Activated CD8-positive, alpha-beta memory T cell treated with anti-CD3 and anti-CD28 coated beads, Interleukin-2, amount 50 U/mL, for 4 hours (primary cell): ENCODE results near the gene MAD1L1.
"Not testable (repeated sequence)": the region's sequence is repeated elsewhere in the genome, so short reads cannot be mapped to it uniquely, and the experiment has no call there.

Source experiments
- DNase-seq: peaks from one replicate; pipeline ENCODE4 v3.0.0-alpha.2; 2020

MAD1L1 gene

GRCh38 chr7:1888425-1888824 lies 344.3 kb downstream of the MAD1L1 start:
- DNase-seq: no peak

- DNase-seq: no peak
Measured at GRCh38 chr7:1887251-1887650, 345.5 kb downstream of the MAD1L1 start.

- no peak for DNase-seq
Measured at GRCh38 chr7:1886361-1887064, 346.2 kb downstream of the MAD1L1 start.

- no peak for DNase-seq
Measured at GRCh38 chr7:1885465-1886226, 347.1 kb downstream of the MAD1L1 start.

- no peak for DNase-seq
Measured at GRCh38 chr7:1884583-1885350, 348.0 kb downstream of the MAD1L1 start.

- DNase-seq: no peak
Measured at GRCh38 chr7:1883834-1884582, 348.7 kb downstream of the MAD1L1 start.

DNA sequence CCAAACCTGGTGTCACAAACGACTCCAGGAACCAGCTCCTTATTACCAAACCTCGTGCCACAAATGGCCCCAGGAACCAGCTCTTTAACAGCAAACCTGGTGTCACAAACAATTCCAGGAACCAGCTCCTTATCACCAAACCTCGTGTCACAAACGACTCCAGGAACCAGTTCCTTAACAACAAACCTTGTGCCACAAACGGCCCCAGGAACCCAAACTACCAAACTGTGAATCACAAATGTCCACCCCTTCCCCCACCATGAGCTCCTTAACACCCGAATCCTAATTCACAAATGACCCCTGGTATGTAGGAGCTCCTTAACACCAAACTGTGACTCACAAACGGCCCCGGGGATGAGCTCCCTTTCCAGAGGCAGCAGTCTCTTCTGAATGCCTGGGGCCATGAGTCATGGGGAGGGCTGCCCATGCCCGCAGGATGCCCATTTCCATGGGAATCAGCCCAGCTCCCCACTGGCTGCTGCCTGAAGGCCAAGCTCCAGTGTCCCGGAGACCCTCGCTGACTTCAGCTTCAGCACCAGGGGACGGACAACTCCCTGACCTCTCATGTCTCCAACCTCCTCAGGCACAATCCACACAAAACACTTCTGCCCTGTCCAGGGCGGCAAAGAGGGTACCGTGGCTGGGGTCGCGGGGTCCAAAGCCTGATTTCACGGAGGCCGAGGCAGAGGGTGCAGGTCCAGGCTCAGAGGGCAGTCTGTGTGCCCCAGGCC lies 349.5 kb downstream of the MAD1L1 start:
- no peak for DNase-seq

- DNase-seq: no peak
Measured at GRCh38 chr7:1882451-1882850, 350.3 kb downstream of the MAD1L1 start.

- DNase-seq: no peak
Measured at GRCh38 chr7:1881946-1882345, 350.8 kb downstream of the MAD1L1 start.

- not testable (repeated sequence) for DNase-seq
Measured at GRCh38 chr7:1876641-1877040, 356.1 kb downstream of the MAD1L1 start.

GRCh38 chr7:1875392-1876199 lies 357.1 kb downstream of the MAD1L1 start:
- DNase-seq: not testable (repeated sequence)

DNA sequence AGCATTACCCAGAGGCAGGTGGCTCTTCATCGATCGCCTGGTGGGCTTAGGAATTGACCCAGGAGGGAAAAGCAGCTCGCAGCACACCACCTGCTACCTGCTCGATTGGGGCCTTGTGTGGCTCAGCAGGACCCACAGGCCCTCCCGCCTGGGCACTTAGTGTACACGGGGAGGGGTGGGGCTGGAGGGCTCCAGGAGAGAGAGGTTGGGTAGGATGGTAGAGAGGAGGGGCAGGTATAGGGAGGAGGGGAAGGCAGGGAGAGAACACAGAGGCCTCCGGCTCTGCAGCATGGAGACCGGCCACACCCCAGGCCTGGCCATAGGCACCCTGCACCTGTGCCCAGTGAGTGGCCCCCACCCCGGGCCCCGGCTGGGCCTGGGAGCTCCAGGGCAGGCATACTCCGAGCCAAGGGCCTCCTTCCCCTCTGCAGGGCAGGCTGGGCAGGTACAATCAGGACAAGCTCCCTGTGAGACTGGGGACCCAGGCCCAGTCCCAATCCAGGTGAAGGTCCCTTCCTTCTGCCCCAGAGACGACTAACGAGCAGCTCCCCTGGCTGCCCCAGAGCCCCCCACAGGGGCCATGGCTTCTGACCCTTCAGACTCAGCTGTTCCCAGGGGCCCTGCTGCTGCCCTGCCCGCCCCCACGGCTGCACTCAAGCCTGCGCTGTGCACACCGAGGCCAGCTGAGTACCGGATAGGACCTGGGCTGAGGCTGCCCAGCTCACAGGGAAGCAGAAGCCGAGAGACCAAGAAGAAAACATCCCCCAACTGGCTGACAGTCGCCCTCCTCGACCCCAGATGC lies 358.0 kb downstream of the MAD1L1 start:
- not testable (repeated sequence) for DNase-seq

DNA sequence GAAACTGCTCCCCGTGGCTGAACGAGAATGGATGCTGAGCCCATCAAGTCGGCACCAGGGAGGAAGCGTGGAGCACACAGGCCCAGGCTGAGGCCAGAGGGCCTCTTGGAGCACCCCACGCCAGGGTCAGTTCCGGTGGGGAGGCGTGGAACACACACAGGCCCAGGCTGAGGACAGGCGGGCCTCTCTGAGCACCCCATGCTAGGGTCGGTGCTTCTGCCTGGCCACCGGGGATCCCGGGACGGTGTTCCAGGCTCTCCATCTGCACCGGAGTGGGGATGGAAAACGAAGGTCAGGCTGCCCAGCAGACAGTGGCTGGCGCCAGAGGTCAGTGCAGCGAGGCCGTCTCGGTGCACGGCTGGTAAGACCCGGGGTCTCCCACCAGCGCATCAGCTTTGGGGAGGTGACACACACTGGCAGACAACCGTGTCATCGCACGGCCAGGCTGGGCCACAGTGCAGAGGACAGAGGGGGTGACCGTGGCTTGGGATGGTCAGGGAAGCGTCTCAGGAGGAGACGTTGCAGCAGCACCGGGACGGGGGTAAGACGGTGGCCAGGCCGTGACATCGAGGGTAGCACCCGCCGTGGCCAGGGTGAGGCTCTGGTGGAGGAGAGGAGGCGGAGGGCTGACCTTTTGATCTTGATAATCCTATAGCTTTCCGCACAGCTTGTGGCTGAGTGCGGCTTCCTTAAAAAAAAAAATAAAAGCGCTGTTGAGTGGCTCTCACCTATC lies 358.7 kb downstream of the MAD1L1 start:
- no peak for DNase-seq

GRCh38 chr7:1873421-1873820 lies 359.3 kb downstream of the MAD1L1 start:
- DNase-seq: no peak

GRCh38 chr7:1873070-1873405 lies 359.7 kb downstream of the MAD1L1 start:
- DNase-seq: no peak

DNA sequence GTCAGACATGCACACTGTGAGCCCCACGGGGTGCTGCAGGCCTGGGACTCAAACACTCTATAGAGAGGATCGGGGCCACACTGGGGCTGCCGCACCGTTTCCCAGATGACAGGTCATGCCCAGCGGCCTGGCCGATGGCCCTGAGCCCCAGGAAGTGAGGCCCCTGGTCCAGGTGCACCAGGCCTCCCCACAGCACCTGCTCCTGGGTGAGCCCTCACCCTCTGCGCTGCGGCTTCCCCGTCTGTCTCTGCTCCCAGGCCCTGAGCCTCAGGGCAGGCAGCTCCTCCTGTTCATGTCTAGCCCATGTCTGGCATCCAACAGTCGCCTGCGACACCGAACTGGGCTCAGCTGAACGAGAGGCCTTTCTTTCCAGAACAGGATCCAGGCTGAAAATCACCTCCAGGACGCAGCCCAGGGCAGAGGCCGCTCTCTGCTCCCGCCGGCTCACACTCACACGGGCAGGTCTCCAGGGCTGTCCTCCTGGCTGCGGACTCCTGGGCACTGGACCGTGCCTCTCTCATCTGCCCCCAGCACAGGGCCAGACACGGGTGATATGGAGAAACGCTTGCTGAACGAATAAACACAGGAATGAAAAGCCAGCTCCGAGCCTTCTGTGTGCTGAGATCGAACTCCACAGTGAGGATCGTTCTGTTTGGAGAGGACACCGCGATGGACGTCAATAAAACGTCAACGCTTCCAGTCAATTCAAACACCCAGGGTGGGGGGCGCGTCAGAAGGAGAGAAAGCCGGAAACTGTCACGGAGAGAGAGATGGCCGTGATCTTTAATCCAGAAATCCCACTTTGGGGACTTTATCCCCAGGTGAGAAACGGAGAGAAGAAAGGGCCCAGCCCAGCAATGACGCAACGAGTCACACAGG lies 360.3 kb downstream of the MAD1L1 start:
- no peak for DNase-seq

GRCh38 chr7:1869452-1870130 lies 363.2 kb downstream of the MAD1L1 start:
- DNase-seq: no peak

- DNase-seq: no peak
Measured at GRCh38 chr7:1868516-1869165, 364.1 kb downstream of the MAD1L1 start.
